IMR-90 (cell line): ENCODE data around the gene C5. TPM values are rescaled to one million over a fixed set of nuclear protein-coding genes. Genes with fewer than 3 reads are reported as not detected.

Experiments used
- ATAC-seq: fragments of 200-7000 bp; cut with Tn5 transposase; 2 replicates; pipeline ENCODE4 v1.9.1; 2020; ENCODE audit warnings: low read depth, mild to moderate bottlenecking, moderate library complexity
- BruUV-seq: library from RNA; stranded (reverse); fragments of 400-500 nt; replicated peaks from 2 replicates; lab custom pipeline; 2021; lab: Mats Ljungman, UMichigan
- CTCF ChIA-PET: fragments of 300-600 bp; formaldehyde crosslinking; extraction: SDS; loops from one replicate; lab custom pipeline; 2021; ENCODE audit warnings: antibody characterized with exemption; lab: Yijun Ruan, JAX
- POLR2A ChIA-PET: fragments of 300-600 bp; sonication (Branson Sonifier 250); formaldehyde crosslinking; loops from one replicate; lab custom pipeline; 2022; ENCODE audit warnings: antibody characterized with exemption; ENCODE audit not compliant: unreplicated experiment; lab: Charles Lee
- DNase-seq: peaks from one replicate; pipeline ENCODE4 v3.0.0; 2013
- H2AFZ ChIP-seq: replicated peaks from 2 replicates; pipeline ENCODE3; 2013; ENCODE audit warnings: low read length, mild to moderate bottlenecking; ENCODE audit not compliant: poor library complexity
- H2AK5ac ChIP-seq: 2 replicates; pipeline ENCODE4 v1.6.1; 2013; ENCODE audit warnings: low read depth, low read length, inconsistent platforms
- H2AK9ac ChIP-seq: replicated peaks from 2 replicates; pipeline ENCODE3; 2013; ENCODE audit warnings: mild to moderate bottlenecking, low read depth, low read length, moderate library complexity; ENCODE audit not compliant: poor library complexity
- H2BK120ac ChIP-seq: 2 replicates; pipeline ENCODE4 v1.6.1; 2013; ENCODE audit warnings: low read depth, low read length, inconsistent platforms
- H2BK15ac ChIP-seq: 3 replicates; pipeline ENCODE4 v1.6.1; 2013; ENCODE audit warnings: low read depth, low read length, inconsistent platforms
- H2BK20ac ChIP-seq: 2 replicates; pipeline ENCODE4 v1.6.1; 2013; ENCODE audit warnings: low read depth, mild to moderate bottlenecking, inconsistent platforms, low read length, moderate library complexity
- H2BK5ac ChIP-seq: 2 replicates; pipeline ENCODE4 v1.6.1; 2013; ENCODE audit warnings: mild to moderate bottlenecking, low read depth, low read length, inconsistent platforms; ENCODE audit not compliant: poor library complexity, severe bottlenecking
- H3K14ac ChIP-seq: replicated peaks from 2 replicates; pipeline ENCODE4 v1.6.1; 2013; ENCODE audit warnings: low read depth, low read length, inconsistent platforms
- H3K18ac ChIP-seq: 2 replicates; pipeline ENCODE4 v1.6.1; 2013; ENCODE audit warnings: low read depth, low read length, control low read depth
- H3K23ac ChIP-seq: 2 replicates; pipeline ENCODE4 v1.6.1; 2013; ENCODE audit warnings: low read depth, low read length, inconsistent platforms
- H3K27ac ChIP-seq: 2 replicates; pipeline ENCODE4 v1.5.1; 2013; ENCODE audit warnings: mild to moderate bottlenecking, control low read depth, low read length; ENCODE audit not compliant: insufficient read depth
- H3K27me3 ChIP-seq: 2 replicates; pipeline ENCODE4 v1.6.1; 2013; ENCODE audit warnings: low read length; ENCODE audit not compliant: control insufficient read depth, insufficient read depth
- H3K36me3 ChIP-seq: 2 replicates; pipeline ENCODE4 v1.6.1; 2013; ENCODE audit warnings: low read length, mixed read lengths; ENCODE audit not compliant: control insufficient read depth, insufficient read depth
- H3K4ac ChIP-seq: 2 replicates; pipeline ENCODE4 v1.6.1; 2013; ENCODE audit warnings: low read depth, low read length, inconsistent platforms
- H3K4me1 ChIP-seq: 2 replicates; pipeline ENCODE4 v1.6.1; 2013; ENCODE audit warnings: low read length, mixed read lengths; ENCODE audit not compliant: control insufficient read depth, insufficient read depth
- H3K4me2 ChIP-seq: 2 replicates; pipeline ENCODE4 v1.6.1; 2013; ENCODE audit warnings: low read depth, mild to moderate bottlenecking, control low read depth, low read length, moderate library complexity
- H3K4me3 ChIP-seq: 2 replicates; pipeline ENCODE4 v1.5.1; 2013; ENCODE audit warnings: low read depth, mild to moderate bottlenecking, control low read depth, low read length, moderate library complexity; ENCODE audit not compliant: insufficient read depth
- H3K56ac ChIP-seq: 2 replicates; pipeline ENCODE4 v1.6.1; 2013; ENCODE audit warnings: low read length, inconsistent platforms; ENCODE audit not compliant: insufficient read depth; ENCODE audit errors: extremely low read depth
- H3K79me1 ChIP-seq, 2 experiments: 2 replicates each; pipeline ENCODE4 v1.6.1; 2013; ENCODE audit warnings: low read length in 2 of 2, inconsistent platforms in 1 of 2, low read depth in 1 of 2
- H3K9ac ChIP-seq: 2 replicates; pipeline ENCODE4 v1.6.1; 2013; ENCODE audit warnings: low read depth, low read length, control low read depth
- H3K9me1 ChIP-seq: 2 replicates; pipeline ENCODE4 v1.6.1; 2013; ENCODE audit warnings: low read length, inconsistent platforms; ENCODE audit not compliant: insufficient read depth
- H3K9me3 ChIP-seq: 2 replicates; pipeline ENCODE4 v1.6.1; 2013; ENCODE audit warnings: low read length; ENCODE audit not compliant: control insufficient read depth, insufficient read depth
- H4K20me1 ChIP-seq: 2 replicates; pipeline ENCODE4 v1.6.1; 2013; ENCODE audit warnings: low read length, inconsistent platforms; ENCODE audit not compliant: insufficient read depth
- H4K5ac ChIP-seq: 2 replicates; pipeline ENCODE4 v1.6.1; 2013; ENCODE audit warnings: mild to moderate bottlenecking, low read depth, low read length, control low read depth
- H4K8ac ChIP-seq, 2 experiments: 2 replicates each; pipeline ENCODE4 v1.6.1; 2013; ENCODE audit warnings: low read depth in 2 of 2, low read length in 2 of 2, control low read depth in 1 of 2, inconsistent platforms in 1 of 2
- H4K91ac ChIP-seq: 2 replicates; pipeline ENCODE4 v1.6.1; 2013; ENCODE audit warnings: low read depth, low read length, inconsistent platforms; ENCODE audit not compliant: insufficient read depth
- ELK1 ChIP-seq: fragments of 150-350 bp; IDR thresholded peaks from 2 replicates; pipeline ENCODE4 v1.6.1; 2016; ENCODE audit warnings: low read depth, mild to moderate bottlenecking, low read length, moderate library complexity, borderline replicate concordance
- MXI1 ChIP-seq: IDR thresholded peaks from 2 replicates; pipeline ENCODE4 v1.6.1; 2012; ENCODE audit warnings: low read depth, mild to moderate bottlenecking, low read length, moderate library complexity, borderline replicate concordance
- POLR2A ChIP-seq: IDR thresholded peaks from 2 replicates; pipeline ENCODE4 v1.6.1; 2012; ENCODE audit warnings: mild to moderate bottlenecking, low read depth, low read length
- WGBS, 2 experiments: methylation state at CpG; one replicate each; pipeline versions ENCODE4 v1.1.5 to v1.1.7; 2013; ENCODE audit warnings: missing lambda C conversion rate in 2 of 2; ENCODE audit not compliant: insufficient read length in 1 of 2; ENCODE audit errors: extremely low coverage in 2 of 2; 5-methylcytosine and 5-hydroxymethylcytosine counted together
- dilution Hi-C: fragments of 300-500 bp; cut with HindIII; formaldehyde crosslinking; loops from one replicate; pipeline ENCODE4 v1.14.3; 2018; ENCODE audit warnings: low sequenced_read_pairs; ENCODE audit not compliant: unreplicated experiment
- in situ Hi-C: fragments of 300-500 bp; cut with MboI; formaldehyde crosslinking; loops from 3 replicates; pipeline ENCODE4 v1.14.3; 2019; ENCODE audit warnings: low sequenced_read_pairs, inconsistent platforms, mixed read lengths
- intact Hi-C: fragments of 100-400 bp; cut with micrococcal nuclease; formaldehyde crosslinking; loops from 2 replicates; pipeline ENCODE4 v1.10.0; 2022
- polyA plus RNA-seq, 3 experiments: library from polyadenylated mRNA; depleted of rRNA; stranded (reverse); fragments of >200 nt; gene quantifications; 2 replicates each; pipeline ENCODE4 v1.2.3, GENCODE V29; 2012; ENCODE audit warnings: low replicate concordance in 1 of 3
- total RNA-seq: library from RNA; depleted of rRNA; stranded (reverse); fragments of >200 nt; gene quantifications from 2 replicates; pipeline ENCODE4 v1.2.3, GENCODE V29; 2012

C5 gene
- total and polyA plus RNA-seq, 2 of the 4 experiments (the other 2 are of a cell fraction) = 1.5 to 2.3 TPM

- Histone ChIP-seq H2BK120ac (no peak overlapping the region), H2BK20ac (no peak overlapping the region), H3K4me3 (no peak overlapping the region), H3K14ac (no peak overlapping the region), H3K18ac (no peak overlapping the region), H3K9me1 (no peaks in the 10 kb centered on the region), H4K20me1 (no peaks in the 10 kb centered on the region), H3K4me2 (no peak overlapping the region), H3K9me3 (no peaks in the 10 kb centered on the region), H3K4ac (no peak overlapping the region), H3K23ac (no peak overlapping the region), H3K27me3 (no peaks in the 10 kb centered on the region), H3K56ac (no peak overlapping the region), H4K8ac (no peak overlapping the region), H2BK15ac (no peak overlapping the region), H4K5ac (no peak overlapping the region), H2BK5ac (no peak overlapping the region), H3K79me1 (no peaks in the 10 kb centered on the region), H2AK5ac (no peak overlapping the region), H4K91ac (no peak overlapping the region), H3K36me3 (no peaks in the 10 kb centered on the region), H2AK9ac (no peak overlapping the region), H3K27ac (no peak overlapping the region), H3K9ac (no peak overlapping the region), H2AFZ (no peak overlapping the region), H3K4me1 (peaks cover 2% of the 10 kb centered on the region; the same call in 1 of the 2 replicates)
- TF ChIP-seq POLR2A (no peak), MXI1 (no peak), ELK1 (no peak)
- ChIA-PET POLR2A (no interaction called here), CTCF (interaction anchor here (1.4 kb wide), 1 partner anchor 28 kb away, joined by 3 read pairs; no protein-coding TSS in a partner anchor)
- DNase-seq (no peak), ATAC-seq (no peak)
- dilution Hi-C loops (no loop called here), in situ Hi-C loops (no loop called here), intact Hi-C loops (no loop called here)
- no CpG with 5 or more reads among the region's 3 CpGs for WGBS, 2 experiments
- BruUV-seq = no TSS peak
Measured at GRCh38 chr9:121088576-121088975, 38.5 kb upstream of the C5 start.
